ENCODE results near the gene MTG1.
"Not testable (repeated sequence)": the region's sequence is repeated elsewhere in the genome, so short reads cannot be mapped to it uniquely, and the experiment has no call there.

The MTG1 gene

GRCh38 chr10:133362846-133363245 lies 31.1 kb upstream of the MTG1 start:
- Histone ChIP-seq H3K36me3 (ENCODE audit: control insufficient read depth, insufficient read depth, low read length) (peaks cover 16% of the 10 kb centered on the region), H3K27me3 (ENCODE audit: control insufficient read depth, insufficient read depth, low read length) (no peaks in the 10 kb centered on the region), H3K9ac (ENCODE audit: low read length) (no peak overlapping the region), H3K9me3 (ENCODE audit: control insufficient read depth, low read length) (no peaks in the 10 kb centered on the region), H3K4me3 (ENCODE audit: low read length) (no peak overlapping the region), H3K4me1 (ENCODE audit: control insufficient read depth, insufficient read depth, low read length) (peaks cover 35% of the 10 kb centered on the region)

GRCh38 chr10:133364645-133365431 lies 29.1 kb upstream of the MTG1 start:
- no peaks in the 10 kb centered on the region for H3K27me3 ChIP-seq (ENCODE audit: control insufficient read depth, insufficient read depth, low read length)
- H3K4me1 ChIP-seq (ENCODE audit: control insufficient read depth, insufficient read depth, low read length): peaks cover 24% of the 10 kb centered on the region
- no peak overlapping the region for H3K4me3 ChIP-seq (ENCODE audit: low read length)
- H3K36me3 ChIP-seq (ENCODE audit: control insufficient read depth, insufficient read depth, low read length): peaks cover 24% of the 10 kb centered on the region
- H3K9ac ChIP-seq (ENCODE audit: low read length): no peak overlapping the region
- H3K9me3 ChIP-seq (ENCODE audit: control insufficient read depth, low read length): no peaks in the 10 kb centered on the region

DNA sequence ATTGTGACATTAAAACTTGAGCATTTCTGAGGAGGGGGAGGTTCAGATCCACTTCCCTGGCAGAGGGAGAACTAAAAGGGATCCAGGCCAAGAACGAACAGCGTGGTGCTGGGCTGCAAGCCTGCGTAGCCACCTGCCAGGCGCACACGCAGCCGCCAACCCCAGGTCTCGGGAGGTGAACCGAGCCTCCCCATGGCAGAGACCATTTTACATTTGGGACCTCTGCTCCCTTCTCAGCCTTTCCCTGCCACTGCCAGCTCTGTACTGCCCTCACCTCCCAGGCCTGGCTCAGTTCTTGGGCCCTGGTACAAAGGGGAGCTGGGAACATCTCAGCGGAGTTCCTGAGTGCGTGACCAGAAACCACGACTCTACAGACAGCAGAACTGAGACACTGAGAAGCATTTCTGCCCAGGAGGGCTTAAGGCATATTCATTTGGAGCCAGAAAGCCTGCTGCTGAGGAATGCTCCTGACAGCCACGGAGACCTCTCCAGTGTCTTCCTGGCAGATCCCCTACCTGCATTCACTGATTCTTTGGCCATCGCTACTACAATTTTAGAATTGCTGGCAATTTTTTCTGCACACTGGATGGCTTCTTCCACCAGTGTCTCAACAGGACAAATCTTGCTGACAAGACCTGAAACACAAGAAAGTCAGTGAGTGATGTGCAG lies 28.4 kb upstream of the MTG1 start:
- H3K36me3 ChIP-seq (ENCODE audit: control insufficient read depth, insufficient read depth, low read length): peaks cover 24% of the 10 kb centered on the region
- no peak overlapping the region for H3K4me3 ChIP-seq (ENCODE audit: low read length)
- no peaks in the 10 kb centered on the region for H3K9me3 ChIP-seq (ENCODE audit: control insufficient read depth, low read length)
- H3K4me1 ChIP-seq (ENCODE audit: control insufficient read depth, insufficient read depth, low read length): peaks cover 16% of the 10 kb centered on the region
- no peaks in the 10 kb centered on the region for H3K27me3 ChIP-seq (ENCODE audit: control insufficient read depth, insufficient read depth, low read length)
- no peak overlapping the region for H3K9ac ChIP-seq (ENCODE audit: low read length)

GRCh38 chr10:133366130-133366478 lies 27.9 kb upstream of the MTG1 start:
- H3K36me3 ChIP-seq (ENCODE audit: control insufficient read depth, insufficient read depth, low read length): peaks cover 24% of the 10 kb centered on the region

GRCh38 chr10:133366751-133367150 lies 27.2 kb upstream of the MTG1 start:
- Histone ChIP-seq H3K36me3 (ENCODE audit: control insufficient read depth, insufficient read depth, low read length) (peaks cover 24% of the 10 kb centered on the region), H3K4me1 (ENCODE audit: control insufficient read depth, insufficient read depth, low read length) (peaks cover 16% of the 10 kb centered on the region), H3K27me3 (ENCODE audit: control insufficient read depth, insufficient read depth, low read length) (no peaks in the 10 kb centered on the region), H3K9me3 (ENCODE audit: control insufficient read depth, low read length) (no peaks in the 10 kb centered on the region), H3K4me3 (ENCODE audit: low read length) (no peak overlapping the region), H3K9ac (ENCODE audit: low read length) (no peak overlapping the region)

More at GRCh38 chr10:133366130-133366478, 27.9 kb upstream of the MTG1 start:
- H3K9ac ChIP-seq (ENCODE audit: low read length): no peak overlapping the region
- H3K4me1 ChIP-seq (ENCODE audit: control insufficient read depth, insufficient read depth, low read length): peaks cover 16% of the 10 kb centered on the region
- no peaks in the 10 kb centered on the region for H3K9me3 ChIP-seq (ENCODE audit: control insufficient read depth, low read length)
- H3K27me3 ChIP-seq (ENCODE audit: control insufficient read depth, insufficient read depth, low read length): no peaks in the 10 kb centered on the region
- no peak overlapping the region for H3K4me3 ChIP-seq (ENCODE audit: low read length)

- not testable (repeated sequence) for H3K9ac ChIP-seq (ENCODE audit: low read length); H3K27me3 ChIP-seq (ENCODE audit: control insufficient read depth, insufficient read depth, low read length); H3K9me3 ChIP-seq (ENCODE audit: control insufficient read depth, low read length); H3K4me3 ChIP-seq (ENCODE audit: low read length)
- Histone ChIP-seq H3K36me3 (ENCODE audit: control insufficient read depth, insufficient read depth, low read length) (peaks cover 24% of the 10 kb centered on the region), H3K4me1 (ENCODE audit: control insufficient read depth, insufficient read depth, low read length) (peaks cover 16% of the 10 kb centered on the region)
These were observed 26.5 kb upstream of the MTG1 start for GRCh38 chr10:133367461-133367860.

- Histone ChIP-seq H3K27me3 (ENCODE audit: control insufficient read depth, insufficient read depth, low read length) (no peaks in the 10 kb centered on the region), H3K9ac (ENCODE audit: low read length) (no peak overlapping the region), H3K4me1 (ENCODE audit: control insufficient read depth, insufficient read depth, low read length) (peaks cover 16% of the 10 kb centered on the region), H3K4me3 (ENCODE audit: low read length) (no peak overlapping the region), H3K36me3 (ENCODE audit: control insufficient read depth, insufficient read depth, low read length) (peaks cover 24% of the 10 kb centered on the region), H3K9me3 (ENCODE audit: control insufficient read depth, low read length) (no peaks in the 10 kb centered on the region)
These were observed 25.8 kb upstream of the MTG1 start for GRCh38 chr10:133368153-133368552.

DNA sequence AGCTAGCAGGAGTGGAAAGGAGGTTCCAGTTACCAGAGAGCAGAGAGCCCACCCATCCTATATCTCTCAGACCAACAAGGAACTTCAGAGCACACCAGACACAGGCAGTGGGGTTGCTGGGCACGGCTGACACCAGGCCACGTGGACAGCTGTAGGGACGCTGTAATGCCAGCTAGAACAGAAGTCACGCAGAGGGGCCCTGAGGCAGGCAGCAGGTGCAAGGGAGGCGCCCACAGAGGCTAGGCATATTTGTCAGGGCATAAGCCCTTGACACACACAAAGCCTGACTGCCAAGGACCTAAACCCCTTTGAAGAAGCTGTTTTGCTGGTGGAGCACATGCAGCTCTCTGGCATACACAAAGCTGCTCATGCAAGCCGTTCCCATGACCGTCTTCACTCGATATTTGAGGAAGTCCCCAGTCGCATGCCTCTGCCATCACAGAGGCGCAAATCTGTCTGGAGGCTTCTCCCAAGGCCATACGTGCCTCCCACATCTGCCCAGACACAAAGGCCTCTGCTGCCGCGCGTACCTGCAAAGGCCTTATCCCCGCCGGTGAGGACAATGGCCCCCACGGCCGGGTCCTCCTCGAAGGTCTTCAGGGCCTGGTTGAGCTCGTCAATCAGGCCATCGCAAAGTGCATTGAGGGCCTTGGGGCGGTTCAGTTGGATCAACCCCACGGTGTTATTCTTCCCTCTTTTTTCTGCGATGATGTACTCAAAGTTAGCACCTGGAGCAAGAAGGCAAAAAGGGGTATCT lies 23.7 kb upstream of the MTG1 start:
- H3K9me3 ChIP-seq (ENCODE audit: control insufficient read depth, low read length): no peaks in the 10 kb centered on the region
- H3K4me3 ChIP-seq (ENCODE audit: low read length): no peak overlapping the region
- peaks cover 23% of the 10 kb centered on the region for H3K36me3 ChIP-seq (ENCODE audit: control insufficient read depth, insufficient read depth, low read length)
- H3K9ac ChIP-seq (ENCODE audit: low read length): no peak overlapping the region
- no peaks in the 10 kb centered on the region for H3K27me3 ChIP-seq (ENCODE audit: control insufficient read depth, insufficient read depth, low read length)
- peaks cover 12% of the 10 kb centered on the region for H3K4me1 ChIP-seq (ENCODE audit: control insufficient read depth, insufficient read depth, low read length)

DNA sequence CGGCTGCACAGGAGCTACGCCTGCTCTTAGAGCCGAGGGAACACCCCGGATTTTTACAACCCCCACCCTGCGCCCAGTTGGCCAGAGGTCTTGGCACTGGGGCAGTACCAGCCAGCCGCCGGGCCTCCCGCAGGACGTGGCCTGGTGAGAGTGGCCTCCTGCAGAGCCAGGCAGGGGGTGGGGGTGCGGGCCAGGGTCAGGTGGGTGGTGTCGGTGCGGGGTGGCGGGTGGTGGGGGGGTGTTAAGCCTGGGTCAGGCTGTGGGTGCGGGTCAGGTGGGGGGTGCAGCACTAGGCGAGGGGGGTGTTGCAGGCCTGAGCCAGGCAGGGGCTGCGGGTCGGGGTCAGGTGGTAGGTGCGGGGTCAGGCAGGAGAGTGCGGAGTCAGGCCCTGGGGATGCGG lies 21.4 kb upstream of the MTG1 start:
- Histone ChIP-seq H3K9me3 (ENCODE audit: control insufficient read depth, low read length) (no peaks in the 10 kb centered on the region), H3K4me3 (ENCODE audit: low read length) (no peak overlapping the region), H3K9ac (ENCODE audit: low read length) (no peak overlapping the region), H3K36me3 (ENCODE audit: control insufficient read depth, insufficient read depth, low read length) (peaks cover 8% of the 10 kb centered on the region), H3K4me1 (ENCODE audit: control insufficient read depth, insufficient read depth, low read length) (peaks cover 6% of the 10 kb centered on the region), H3K27me3 (ENCODE audit: control insufficient read depth, insufficient read depth, low read length) (no peaks in the 10 kb centered on the region)

GRCh38 chr10:133373174-133374090 lies 20.5 kb upstream of the MTG1 start, which contains the start of gene ECHS1:
Gene ECHS1 (minus strand): TSS chr10:133373354. CDS start chr10:133373333, 21 bp downstream.
- Histone ChIP-seq H3K36me3 (ENCODE audit: control insufficient read depth, insufficient read depth, low read length) (peaks cover 2% of the 10 kb centered on the region), H3K4me3 (ENCODE audit: low read length) (peak within 1 kb of the TSS; percentile 14), H3K9ac (ENCODE audit: low read length) (peak within 1 kb of the TSS; percentile 65), H3K4me1 (ENCODE audit: control insufficient read depth, insufficient read depth, low read length) (peaks cover 14% of the 10 kb centered on the region), H3K27me3 (ENCODE audit: control insufficient read depth, insufficient read depth, low read length) (no peaks in the 10 kb centered on the region), H3K9me3 (ENCODE audit: control insufficient read depth, low read length) (no peaks in the 10 kb centered on the region)

- H3K9me3 ChIP-seq (ENCODE audit: control insufficient read depth, low read length): no peaks in the 10 kb centered on the region
- H3K27me3 ChIP-seq (ENCODE audit: control insufficient read depth, insufficient read depth, low read length): no peaks in the 10 kb centered on the region
- no peak overlapping the region for H3K4me3 ChIP-seq (ENCODE audit: low read length)
- peaks cover 14% of the 10 kb centered on the region for H3K4me1 ChIP-seq (ENCODE audit: control insufficient read depth, insufficient read depth, low read length)
- no peaks in the 10 kb centered on the region for H3K36me3 ChIP-seq (ENCODE audit: control insufficient read depth, insufficient read depth, low read length)
- no peak overlapping the region for H3K9ac ChIP-seq (ENCODE audit: low read length)
These were observed 18.4 kb upstream of the MTG1 start for GRCh38 chr10:133375357-133376115.
